WERI-Rb-1 (cell line): ENCODE results near the gene KTI12.
"Not testable (repeated sequence)": the region's sequence is repeated elsewhere in the genome, so short reads cannot be mapped to it uniquely, and the experiment has no call there.

ENCODE experiments used
- DNase-seq: peaks from one replicate; pipeline ENCODE4 v3.0.0-alpha.2; 2020
- H3K27ac ChIP-seq: fragments of 250-450 bp; sonication (Bioruptor Pico); 2 replicates; pipeline ENCODE4 v1.5.1; 2020; ENCODE audit warnings: mild to moderate bottlenecking, moderate library complexity
- H3K27me3 ChIP-seq: fragments of 250-450 bp; sonication (Bioruptor Pico); 2 replicates; pipeline ENCODE4 v1.5.1; 2021; ENCODE audit warnings: mild to moderate bottlenecking, low read depth, moderate library complexity; ENCODE audit not compliant: insufficient read depth, severe bottlenecking
- H3K36me3 ChIP-seq: fragments of 250-450 bp; sonication (Bioruptor Pico); 2 replicates; pipeline ENCODE4 v1.5.1; 2020; ENCODE audit warnings: mild to moderate bottlenecking, moderate library complexity
- H3K4me3 ChIP-seq: 2 replicates; pipeline ENCODE4 v1.5.1; 2011; ENCODE audit warnings: low read depth, mild to moderate bottlenecking, control low read depth, low read length
- H3K9me3 ChIP-seq: fragments of 250-450 bp; sonication (Bioruptor Pico); 2 replicates; pipeline ENCODE4 v1.5.1; 2021; ENCODE audit warnings: mild to moderate bottlenecking, moderate library complexity; ENCODE audit not compliant: severe bottlenecking
- CTCF ChIP-seq: IDR thresholded peaks from 2 replicates; pipeline ENCODE4 v1.5.1; 2011; ENCODE audit warnings: low read depth, mild to moderate bottlenecking, control low read depth, inconsistent platforms, low read length

The KTI12 gene

GRCh38 chr1:52032124-52032784 lies 1.4 kb downstream of the KTI12 start:
- Histone ChIP-seq H3K4me3 (no peak overlapping the region; the same call in 1 of the 2 replicates), H3K27ac (no peak overlapping the region), H3K36me3 (peaks cover 22% of the 10 kb centered on the region), H3K27me3 (no peaks in the 10 kb centered on the region), H3K9me3 (no peaks in the 10 kb centered on the region)
- no peak for TF ChIP-seq CTCF
- no peak for DNase-seq

DNA sequence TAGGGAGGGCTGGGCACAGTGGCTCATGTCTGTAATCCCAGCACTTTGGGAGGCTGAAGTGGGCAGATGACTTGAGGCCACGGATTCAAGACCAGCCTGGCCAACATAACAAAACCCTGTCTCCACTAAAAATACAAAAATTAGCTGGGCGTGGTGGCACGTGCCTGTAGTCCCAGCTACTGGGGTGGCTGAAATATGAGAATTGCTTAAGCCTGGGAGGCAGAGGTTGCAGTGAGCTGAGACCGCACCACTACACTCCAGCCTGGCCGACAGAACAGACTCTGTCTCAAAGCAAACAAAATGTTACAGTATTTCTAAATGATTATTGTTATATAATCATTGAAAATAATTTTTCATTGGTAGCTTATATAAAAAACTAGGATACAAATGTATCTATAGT lies 4.8 kb downstream of the KTI12 start:
- not testable (repeated sequence) for H3K9me3 ChIP-seq, H3K27ac ChIP-seq, DNase-seq, H3K4me3 ChIP-seq, H3K27me3 ChIP-seq
- peaks cover 35% of the 10 kb centered on the region for H3K36me3 ChIP-seq

DNA sequence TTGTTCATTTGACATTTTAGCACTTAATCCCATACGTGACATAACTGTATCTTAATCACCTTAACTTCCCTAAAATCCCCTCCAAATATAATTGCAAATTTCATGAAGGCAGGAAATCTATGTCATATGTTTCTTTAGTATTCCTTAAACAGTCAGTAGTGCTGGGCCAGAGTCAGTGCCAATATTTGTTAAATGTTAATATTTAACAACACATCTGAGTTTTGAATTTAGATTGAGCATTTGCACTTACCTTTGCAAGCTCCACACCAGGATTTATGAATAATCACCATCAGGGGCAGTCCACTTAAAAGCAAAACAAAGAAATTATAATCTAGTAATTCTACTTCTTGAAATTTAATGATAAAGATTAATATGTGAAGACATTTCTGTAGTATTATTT lies 5.3 kb downstream of the KTI12 start:
- Histone ChIP-seq H3K9me3 (no peaks in the 10 kb centered on the region), H3K36me3 (peaks cover 40% of the 10 kb centered on the region), H3K27me3 (no peaks in the 10 kb centered on the region), H3K27ac (no peak overlapping the region), H3K4me3 (no peak overlapping the region)
- DNase-seq = no peak
- no peak for TF ChIP-seq CTCF

- Histone ChIP-seq H3K27ac (no peak overlapping the region), H3K4me3 (no peak overlapping the region), H3K27me3 (no peaks in the 10 kb centered on the region), H3K36me3 (peaks cover 38% of the 10 kb centered on the region), H3K9me3 (no peaks in the 10 kb centered on the region)
- DNase-seq = no peak
- no peak for TF ChIP-seq CTCF
Measured at GRCh38 chr1:52026278-52026677, 7.3 kb downstream of the KTI12 start.

GRCh38 chr1:52022133-52022532 lies 11.5 kb downstream of the KTI12 start:
- no peak for TF ChIP-seq CTCF
- DNase-seq = no peak
- Histone ChIP-seq H3K36me3 (peaks cover 50% of the 10 kb centered on the region), H3K4me3 (no peak overlapping the region), H3K27me3 (no peaks in the 10 kb centered on the region), H3K27ac (no peak overlapping the region), H3K9me3 (no peaks in the 10 kb centered on the region)

DNA sequence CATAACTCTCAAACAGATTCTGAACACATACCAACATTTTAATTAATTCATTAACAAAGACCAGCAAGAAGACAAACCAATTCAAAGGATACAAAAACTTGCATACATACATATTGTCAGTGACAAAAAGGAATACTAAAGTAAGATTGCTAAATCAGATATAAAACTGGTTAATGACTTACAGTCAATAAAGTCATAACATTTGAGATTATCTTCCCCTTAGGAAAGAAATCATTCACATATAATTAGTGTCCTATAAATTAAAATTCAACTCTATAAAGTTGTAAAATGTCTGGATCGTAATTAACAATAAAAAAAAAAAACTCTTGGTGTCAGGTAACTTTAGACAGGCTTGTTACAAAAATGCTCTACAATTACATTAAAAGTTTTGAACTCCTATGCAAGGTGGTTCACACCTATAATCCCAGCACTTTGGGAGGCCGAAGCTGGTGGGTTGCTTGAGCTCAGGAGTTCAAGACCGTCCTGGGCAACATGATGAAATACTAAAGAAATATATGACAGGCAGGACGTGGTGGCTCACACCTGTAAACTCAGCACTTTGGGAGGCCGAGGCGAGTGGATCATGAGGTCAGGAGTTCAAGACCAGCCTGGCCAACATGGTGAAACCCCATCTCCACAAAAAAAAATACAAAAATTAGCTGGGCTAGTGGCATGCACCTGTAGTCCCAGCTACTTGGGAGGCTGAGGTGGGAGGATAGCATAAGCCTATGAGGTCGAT lies 25.4 kb downstream of the KTI12 start:
- H3K36me3 ChIP-seq = no peaks in the 10 kb centered on the region
- no peak overlapping the region for H3K4me3 ChIP-seq
- peaks cover 2% of the 10 kb centered on the region for H3K9me3 ChIP-seq
- no peaks in the 10 kb centered on the region for H3K27me3 ChIP-seq
- no peak overlapping the region for H3K27ac ChIP-seq
- TF ChIP-seq CTCF = no peak
- no peak for DNase-seq
